ENCODE measurements around the gene CKAP2L.

- no peak for TF ChIP-seq CTCF (IDR thresholded peaks at IDR 0.05)
- no peak for TF ChIP-seq POLR2AphosphoS5 (IDR thresholded peaks at IDR 0.05)
- TF ChIP-seq POLR2A (IDR thresholded peaks at IDR 0.05), result no peak
- no peak for TF ChIP-seq EP300 (IDR thresholded peaks at IDR 0.05)
These were observed 10.3 kb upstream of the CKAP2L start for GRCh38 chr2:112774536-112775285.
